Measurements from ENCODE around the gene SMOC2. TPM values are rescaled to one million over a fixed set of nuclear protein-coding genes. Genes with fewer than 3 reads are reported as not detected.

The SMOC2 gene
- total RNA-seq, 1 experiment from 2014 or later: 0.42 TPM

GRCh38 chr6:168714547-168715260, 273.7 kb downstream of the SMOC2 start:
- TF ChIP-seq, protein P1, sequence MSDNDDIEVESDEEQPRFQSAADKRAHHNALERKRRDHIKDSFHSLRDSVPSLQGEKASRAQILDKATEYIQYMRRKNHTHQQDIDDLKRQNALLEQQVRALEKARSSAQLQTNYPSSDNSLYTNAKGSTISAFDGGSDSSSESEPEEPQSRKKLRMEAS (IDR thresholded peaks at IDR 0.05): no peak
- TF ChIP-seq RAD21 (IDR thresholded peaks at IDR 0.05; ENCODE audit: low read depth) (no peak), SIN3A (IDR thresholded peaks at IDR 0.05; ENCODE audit: low read depth) (no peak), EZH2 (IDR thresholded peaks at IDR 0.05) (no peak), CBX3 (IDR thresholded peaks at IDR 0.05; ENCODE audit: low read depth) (no peak), JUND (IDR thresholded peaks at IDR 0.05) (no peak), ZFX (IDR thresholded peaks at IDR 0.05) (no peak), YY1 (IDR thresholded peaks at IDR 0.05; ENCODE audit: extremely low read depth, insufficient replicate concordance, low read depth, low read length) (no peak), ZNF274 (IDR thresholded peaks at IDR 0.05; ENCODE audit: low read depth, low read length) (no peak), SP1 (IDR thresholded peaks at IDR 0.05; ENCODE audit: low read depth) (no peak), TCF7L2 (IDR thresholded peaks at IDR 0.05; ENCODE audit: borderline replicate concordance, extremely low read depth, insufficient read depth, insufficient read length) (no peak), POLR2AphosphoS5 (IDR thresholded peaks at IDR 0.05; ENCODE audit: low read depth, low read length) (no peak)
- TF ChIP-seq, protein P2, sequence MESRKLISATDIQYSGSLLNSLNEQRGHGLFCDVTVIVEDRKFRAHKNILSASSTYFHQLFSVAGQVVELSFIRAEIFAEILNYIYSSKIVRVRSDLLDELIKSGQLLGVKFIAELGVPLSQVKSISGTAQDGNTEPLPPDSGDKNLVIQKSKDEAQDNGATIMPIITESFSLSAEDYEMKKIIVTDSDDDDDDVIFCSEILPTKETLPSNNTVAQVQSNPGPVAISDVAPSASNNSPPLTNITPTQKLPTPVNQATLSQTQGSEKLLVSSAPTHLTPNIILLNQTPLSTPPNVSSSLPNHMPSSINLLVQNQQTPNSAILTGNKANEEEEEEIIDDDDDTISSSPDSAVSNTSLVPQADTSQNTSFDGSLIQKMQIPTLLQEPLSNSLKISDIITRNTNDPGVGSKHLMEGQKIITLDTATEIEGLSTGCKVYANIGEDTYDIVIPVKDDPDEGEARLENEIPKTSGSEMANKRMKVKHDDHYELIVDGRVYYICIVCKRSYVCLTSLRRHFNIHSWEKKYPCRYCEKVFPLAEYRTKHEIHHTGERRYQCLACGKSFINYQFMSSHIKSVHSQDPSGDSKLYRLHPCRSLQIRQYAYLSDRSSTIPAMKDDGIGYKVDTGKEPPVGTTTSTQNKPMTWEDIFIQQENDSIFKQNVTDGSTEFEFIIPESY (IDR thresholded peaks at IDR 0.05; ENCODE audit: extremely low read depth, insufficient replicate concordance, low read length): no peak
- TF ChIP-seq, protein P3, sequence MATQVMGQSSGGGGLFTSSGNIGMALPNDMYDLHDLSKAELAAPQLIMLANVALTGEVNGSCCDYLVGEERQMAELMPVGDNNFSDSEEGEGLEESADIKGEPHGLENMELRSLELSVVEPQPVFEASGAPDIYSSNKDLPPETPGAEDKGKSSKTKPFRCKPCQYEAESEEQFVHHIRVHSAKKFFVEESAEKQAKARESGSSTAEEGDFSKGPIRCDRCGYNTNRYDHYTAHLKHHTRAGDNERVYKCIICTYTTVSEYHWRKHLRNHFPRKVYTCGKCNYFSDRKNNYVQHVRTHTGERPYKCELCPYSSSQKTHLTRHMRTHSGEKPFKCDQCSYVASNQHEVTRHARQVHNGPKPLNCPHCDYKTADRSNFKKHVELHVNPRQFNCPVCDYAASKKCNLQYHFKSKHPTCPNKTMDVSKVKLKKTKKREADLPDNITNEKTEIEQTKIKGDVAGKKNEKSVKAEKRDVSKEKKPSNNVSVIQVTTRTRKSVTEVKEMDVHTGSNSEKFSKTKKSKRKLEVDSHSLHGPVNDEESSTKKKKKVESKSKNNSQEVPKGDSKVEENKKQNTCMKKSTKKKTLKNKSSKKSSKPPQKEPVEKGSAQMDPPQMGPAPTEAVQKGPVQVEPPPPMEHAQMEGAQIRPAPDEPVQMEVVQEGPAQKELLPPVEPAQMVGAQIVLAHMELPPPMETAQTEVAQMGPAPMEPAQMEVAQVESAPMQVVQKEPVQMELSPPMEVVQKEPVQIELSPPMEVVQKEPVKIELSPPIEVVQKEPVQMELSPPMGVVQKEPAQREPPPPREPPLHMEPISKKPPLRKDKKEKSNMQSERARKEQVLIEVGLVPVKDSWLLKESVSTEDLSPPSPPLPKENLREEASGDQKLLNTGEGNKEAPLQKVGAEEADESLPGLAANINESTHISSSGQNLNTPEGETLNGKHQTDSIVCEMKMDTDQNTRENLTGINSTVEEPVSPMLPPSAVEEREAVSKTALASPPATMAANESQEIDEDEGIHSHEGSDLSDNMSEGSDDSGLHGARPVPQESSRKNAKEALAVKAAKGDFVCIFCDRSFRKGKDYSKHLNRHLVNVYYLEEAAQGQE (IDR thresholded peaks at IDR 0.05; ENCODE audit: low read depth): no peak
- TF ChIP-seq, protein P4, sequence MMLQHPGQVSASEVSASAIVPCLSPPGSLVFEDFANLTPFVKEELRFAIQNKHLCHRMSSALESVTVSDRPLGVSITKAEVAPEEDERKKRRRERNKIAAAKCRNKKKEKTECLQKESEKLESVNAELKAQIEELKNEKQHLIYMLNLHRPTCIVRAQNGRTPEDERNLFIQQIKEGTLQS (IDR thresholded peaks at IDR 0.05): no peak
- TF ChIP-seq, protein P5, sequence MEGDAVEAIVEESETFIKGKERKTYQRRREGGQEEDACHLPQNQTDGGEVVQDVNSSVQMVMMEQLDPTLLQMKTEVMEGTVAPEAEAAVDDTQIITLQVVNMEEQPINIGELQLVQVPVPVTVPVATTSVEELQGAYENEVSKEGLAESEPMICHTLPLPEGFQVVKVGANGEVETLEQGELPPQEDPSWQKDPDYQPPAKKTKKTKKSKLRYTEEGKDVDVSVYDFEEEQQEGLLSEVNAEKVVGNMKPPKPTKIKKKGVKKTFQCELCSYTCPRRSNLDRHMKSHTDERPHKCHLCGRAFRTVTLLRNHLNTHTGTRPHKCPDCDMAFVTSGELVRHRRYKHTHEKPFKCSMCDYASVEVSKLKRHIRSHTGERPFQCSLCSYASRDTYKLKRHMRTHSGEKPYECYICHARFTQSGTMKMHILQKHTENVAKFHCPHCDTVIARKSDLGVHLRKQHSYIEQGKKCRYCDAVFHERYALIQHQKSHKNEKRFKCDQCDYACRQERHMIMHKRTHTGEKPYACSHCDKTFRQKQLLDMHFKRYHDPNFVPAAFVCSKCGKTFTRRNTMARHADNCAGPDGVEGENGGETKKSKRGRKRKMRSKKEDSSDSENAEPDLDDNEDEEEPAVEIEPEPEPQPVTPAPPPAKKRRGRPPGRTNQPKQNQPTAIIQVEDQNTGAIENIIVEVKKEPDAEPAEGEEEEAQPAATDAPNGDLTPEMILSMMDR (IDR thresholded peaks at IDR 0.05 in 2 of 3, conservative IDR thresholded peaks at IDR 0.05 in 1 of 3; ENCODE audit: borderline replicate concordance in 1 of 3, insufficient read depth in 1 of 3, low read depth in 2 of 3, low read length in 2 of 3): no peak
- CTCF ChIA-PET: interaction anchor here (1.0 to 1.2 kb wide), 3 partner anchors 10 to 344 kb away, joined by 3 to 4 read pairs (median 3); no protein-coding TSS in a partner anchor
- no peak for ATAC-seq
- BruUV-seq (replicated peaks): no TSS peak
- H3K4me3 ChIP-seq (replicated peaks in 1 of 2; ENCODE audit: low read depth in 1 of 2, low read length in 2 of 2): no peak overlapping the region
- no peak overlapping the region for H3K27ac ChIP-seq (ENCODE audit: low read depth, low read length)
- no peaks in the 10 kb centered on the region for H3K79me2 ChIP-seq (ENCODE audit: insufficient read depth, low read length)
- no peak overlapping the region for H3K9ac ChIP-seq (ENCODE audit: low read length)
- no peak for DNase-seq (ENCODE audit: low read depth, low spot score)
- no peaks in the 10 kb centered on the region for H4K20me1 ChIP-seq (ENCODE audit: insufficient read depth)
- H3K9me2 ChIP-seq (ENCODE audit: insufficient read depth): no peaks in the 10 kb centered on the region
- H2AFZ ChIP-seq (ENCODE audit: low read depth, low read length, poor library complexity, severe bottlenecking): no peak overlapping the region
- RAD21 ChIA-PET (ENCODE audit: low non-redundant PET in 1 of 2, low total read pairs in 2 of 2, uncharacterized antibody in 2 of 2, unreplicated experiment in 2 of 2): no interaction called here
- no peaks in the 10 kb centered on the region for H3K27me3 ChIP-seq (ENCODE audit: insufficient read depth, low read length)
- no peak overlapping the region for H3K4me2 ChIP-seq (ENCODE audit: low read length)
- H3K36me3 ChIP-seq (ENCODE audit: control insufficient read depth in 1 of 2, insufficient read depth in 2 of 2, low read length in 2 of 2): no peaks in the 10 kb centered on the region
- intact Hi-C loops (cut with micrococcal nuclease): loop anchor here (5.0 kb wide), 1 partner anchor 97 kb away; no protein-coding TSS in a partner anchor
- peaks cover 0 to 6% of the 10 kb centered on the region in 2 experiments; a peak in 1 of 4 replicates for H3K4me1 ChIP-seq (ENCODE audit: control insufficient read depth in 1 of 2, insufficient read depth in 2 of 2, low read length in 2 of 2)
- POLR2A ChIA-PET: no interaction called here
- H3K9me3 ChIP-seq (ENCODE audit: control insufficient read depth in 1 of 2, insufficient read depth in 1 of 2, low read depth in 1 of 2, low read length in 2 of 2): no peaks in the 10 kb centered on the region
